Central memory CD8-positive, alpha-beta T cell (primary cell): ENCODE results near the gene BPIFB6.

ENCODE experiments used
- ATAC-seq: fragments of 150-1000 bp; cut with Tn5 transposase; replicated peaks from 2 replicates; pipeline ENCODE4 v1.10.0; 2022; ENCODE audit warnings: mild to moderate bottlenecking, moderate FRiP score, moderate number of reproducible peaks; ENCODE audit not compliant: poor library complexity, severe bottlenecking; ENCODE audit errors: extremely low read depth
- DNase-seq, 2 donors: peaks; one replicate each; pipeline ENCODE4 v3.0.0; 2021; ENCODE audit warnings: low spot score in 2 of 2
- H3K27ac Mint-ChIP-seq: one replicate; pipeline ENCODE4 v1.8.0; 2022; ENCODE audit warnings: low read depth, mild to moderate bottlenecking, moderate library complexity, mixed read lengths
- H3K27me3 Mint-ChIP-seq: one replicate; pipeline ENCODE4 v1.8.0; 2022; ENCODE audit warnings: mixed read lengths
- H3K36me3 Mint-ChIP-seq: one replicate; pipeline ENCODE4 v1.8.0; 2022; ENCODE audit warnings: mild to moderate bottlenecking, moderate library complexity, mixed read lengths; ENCODE audit not compliant: insufficient read depth
- H3K4me1 Mint-ChIP-seq: one replicate; pipeline ENCODE4 v1.8.0; 2022; ENCODE audit warnings: mixed read lengths
- H3K4me3 Mint-ChIP-seq: one replicate; pipeline ENCODE4 v1.8.0; 2022; ENCODE audit warnings: mild to moderate bottlenecking, moderate library complexity, mixed read lengths
- H3K9me3 Mint-ChIP-seq: one replicate; pipeline ENCODE4 v1.8.0; 2022; ENCODE audit warnings: mixed read lengths

Gene BPIFB6

DNA sequence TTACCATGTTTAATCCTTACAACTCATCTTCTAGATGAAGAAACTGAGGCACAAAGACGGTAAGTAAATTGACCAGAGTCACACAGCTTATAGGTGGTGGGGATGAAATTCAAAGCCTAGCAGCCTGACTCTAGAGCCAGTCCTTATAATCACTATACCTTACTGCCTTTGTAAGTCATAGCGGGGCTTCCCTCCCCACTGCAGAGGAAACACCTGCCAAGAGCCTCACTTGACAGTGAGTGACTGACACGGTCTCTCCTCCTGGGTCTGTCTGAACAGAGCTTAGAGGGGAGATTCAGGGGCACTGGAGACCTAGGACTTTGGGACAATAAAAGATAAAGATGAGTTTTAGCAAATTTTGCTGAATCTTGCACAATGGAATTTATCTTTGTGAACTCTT lies 40.1 kb upstream of the BPIFB6 start:
- ATAC-seq: no peak
- Mint-ChIP-seq H3K27ac (no peak overlapping the region), H3K36me3 (no peaks in the 10 kb centered on the region), H3K4me3 (no peak overlapping the region), H3K9me3 (peaks cover 5% of the 10 kb centered on the region), H3K4me1 (peaks cover 5% of the 10 kb centered on the region), H3K27me3 (no peaks in the 10 kb centered on the region)
- DNase-seq: no peak

DNA sequence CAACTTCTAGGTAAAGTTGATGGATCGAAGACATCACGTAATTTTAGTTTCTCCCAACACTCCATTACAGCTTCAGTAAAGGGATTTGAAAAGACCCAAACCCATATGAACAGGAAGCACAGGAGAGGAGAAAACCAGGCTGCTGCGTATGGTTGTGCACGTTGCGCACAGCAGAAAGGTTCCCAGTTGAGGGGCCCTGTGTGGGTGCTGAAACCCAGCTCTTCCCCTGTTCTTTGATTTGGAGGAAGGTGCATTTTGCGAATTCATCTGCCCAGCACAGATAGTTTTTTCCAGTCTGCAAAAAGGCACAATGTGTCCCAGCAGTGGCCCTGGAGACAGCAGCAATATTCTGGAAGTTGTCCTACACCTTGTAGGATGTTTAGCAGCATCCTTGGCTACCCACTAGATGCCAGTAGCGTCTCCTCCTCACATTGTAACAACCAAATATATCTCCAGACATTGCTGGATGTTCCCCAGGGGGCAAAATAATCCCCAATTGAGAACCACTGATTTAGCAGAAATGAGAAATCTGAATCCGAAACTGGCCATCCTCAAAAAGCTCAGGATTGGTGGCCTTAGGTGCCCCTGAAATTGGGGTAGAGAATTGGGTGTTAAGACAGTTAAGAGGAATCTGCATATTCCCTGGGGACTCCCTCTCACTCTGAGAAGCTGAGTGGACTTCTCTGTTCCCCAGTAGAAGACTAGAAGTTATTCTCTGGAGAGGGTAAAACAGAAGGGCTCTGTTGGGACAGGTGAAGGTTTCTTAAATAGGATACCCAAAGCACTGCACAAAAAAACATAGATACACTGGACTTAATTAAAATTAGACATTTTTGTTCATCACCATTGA lies 39.4 kb upstream of the BPIFB6 start:
- H3K27me3 Mint-ChIP-seq: no peaks in the 10 kb centered on the region
- ATAC-seq (no peak), DNase-seq (no peak)
- peaks cover 5% of the 10 kb centered on the region for H3K4me1 Mint-ChIP-seq
- H3K36me3 Mint-ChIP-seq: no peaks in the 10 kb centered on the region
- no peak overlapping the region for H3K27ac Mint-ChIP-seq
- H3K4me3 Mint-ChIP-seq: no peak overlapping the region
- peaks cover 5% of the 10 kb centered on the region for H3K9me3 Mint-ChIP-seq

DNA sequence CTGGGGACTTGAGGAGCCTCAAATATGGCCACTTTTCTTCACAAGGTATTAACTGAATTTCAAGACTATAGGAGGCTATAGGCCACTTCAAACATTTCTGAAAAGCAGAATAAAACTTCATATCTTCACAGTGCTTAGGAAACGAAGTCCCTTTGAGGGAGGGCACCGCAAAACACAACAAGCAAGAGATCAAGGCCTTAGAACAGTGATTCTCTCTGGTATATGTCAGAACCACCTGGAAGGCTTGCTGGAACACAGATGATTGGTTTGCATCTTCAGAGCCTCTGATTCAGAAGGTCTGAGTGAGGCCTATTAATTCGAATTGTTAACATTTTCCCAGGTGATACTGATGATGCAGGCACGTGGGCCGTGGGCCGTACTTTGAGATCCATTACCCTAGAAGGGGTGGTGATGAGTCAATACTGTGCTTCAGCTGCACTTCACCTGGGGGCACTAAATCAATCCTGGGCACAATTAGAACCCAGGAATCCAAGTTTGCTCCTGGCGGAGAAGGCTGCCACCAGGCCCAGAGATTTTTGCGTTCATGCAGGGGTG lies 37.9 kb upstream of the BPIFB6 start:
- no peaks in the 10 kb centered on the region for H3K27me3 Mint-ChIP-seq
- no peak for DNase-seq
- peaks cover 5% of the 10 kb centered on the region for H3K9me3 Mint-ChIP-seq
- no peaks in the 10 kb centered on the region for H3K36me3 Mint-ChIP-seq
- peaks cover 9% of the 10 kb centered on the region for H3K4me1 Mint-ChIP-seq
- H3K27ac Mint-ChIP-seq: no peak overlapping the region
- ATAC-seq: no peak
- no peak overlapping the region for H3K4me3 Mint-ChIP-seq

DNA sequence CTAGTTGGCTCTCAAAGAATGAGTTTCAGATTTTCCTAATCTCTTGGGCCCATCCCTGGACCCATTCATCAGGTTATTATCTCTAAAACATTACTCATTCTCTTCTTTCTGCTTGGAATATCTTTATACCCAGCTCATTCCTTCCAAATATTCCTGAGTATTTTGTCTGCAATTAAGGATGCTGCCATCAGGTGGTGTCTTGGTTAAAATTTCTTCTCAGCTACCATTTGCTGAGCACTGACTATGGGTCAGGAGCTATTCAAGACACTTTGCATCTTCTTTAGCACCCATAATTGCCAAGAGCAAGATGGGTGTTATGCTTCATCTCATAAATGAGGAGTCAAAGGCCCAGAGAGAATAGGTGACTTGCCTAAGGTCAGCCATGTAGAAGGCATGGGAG lies 35.6 kb upstream of the BPIFB6 start:
- Mint-ChIP-seq H3K36me3 (no peaks in the 10 kb centered on the region), H3K4me3 (no peak overlapping the region), H3K4me1 (peaks cover 9% of the 10 kb centered on the region), H3K27ac (no peak overlapping the region), H3K9me3 (peaks cover 5% of the 10 kb centered on the region), H3K27me3 (no peaks in the 10 kb centered on the region)
- DNase-seq: no peak
- ATAC-seq: no peak

DNA sequence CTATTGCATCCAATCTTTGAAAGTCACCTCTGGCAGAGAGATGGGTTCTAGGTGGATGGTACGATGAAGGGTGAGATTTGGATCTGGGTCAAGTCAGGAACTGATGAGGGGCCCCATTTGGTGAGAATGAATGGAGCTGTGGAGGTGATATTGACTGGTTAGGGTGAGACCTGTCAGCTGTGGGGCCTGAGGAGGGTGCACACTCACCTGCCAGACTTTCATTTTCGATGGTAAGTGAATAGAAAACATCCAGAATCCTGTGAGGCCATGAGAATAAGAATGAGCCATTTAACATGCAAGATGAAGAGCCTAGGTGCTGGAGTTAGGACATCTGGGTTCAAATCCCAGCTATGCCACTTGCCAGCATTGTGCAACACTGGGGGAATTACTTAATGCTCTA lies 34.0 kb upstream of the BPIFB6 start:
- ATAC-seq: no peak
- Mint-ChIP-seq H3K4me1 (peaks cover 4% of the 10 kb centered on the region), H3K27ac (no peak overlapping the region), H3K9me3 (peaks cover 5% of the 10 kb centered on the region), H3K27me3 (no peaks in the 10 kb centered on the region), H3K36me3 (no peaks in the 10 kb centered on the region), H3K4me3 (no peak overlapping the region)
- no peak for DNase-seq

DNA sequence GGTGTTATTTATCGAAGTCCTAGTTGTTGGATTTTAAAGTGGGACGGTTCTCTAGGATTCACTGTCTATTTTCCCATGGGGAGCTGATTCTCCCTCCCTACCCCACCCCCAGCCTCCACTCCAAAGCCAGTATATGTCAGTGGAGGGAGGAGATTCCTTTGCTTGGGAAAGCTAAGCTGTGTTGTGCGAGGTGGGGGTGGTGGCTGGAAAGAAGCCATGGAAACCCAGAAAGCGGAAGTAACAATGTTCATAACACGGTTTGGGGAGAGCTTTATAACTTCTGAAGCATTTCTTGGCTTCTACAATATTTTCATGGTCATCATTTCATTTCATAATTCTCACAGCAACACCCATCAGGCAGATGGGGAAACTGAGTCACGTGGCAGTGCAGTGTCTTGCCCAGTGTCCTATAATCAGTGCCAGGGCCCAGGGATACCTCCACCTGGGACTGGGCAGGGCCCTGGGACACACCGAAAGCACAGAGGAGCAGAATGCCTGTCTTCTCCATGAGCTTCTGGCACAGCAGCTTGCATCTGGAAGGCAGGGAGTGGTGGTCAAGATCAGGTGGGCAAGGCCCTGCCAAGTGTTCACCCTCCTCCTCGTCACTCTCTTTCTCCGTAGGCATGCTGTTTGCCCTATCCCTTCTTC lies 31.7 kb upstream of the BPIFB6 start:
- peaks cover 4% of the 10 kb centered on the region for H3K9me3 Mint-ChIP-seq
- no peaks in the 10 kb centered on the region for H3K27me3 Mint-ChIP-seq
- no peaks in the 10 kb centered on the region for H3K36me3 Mint-ChIP-seq
- H3K4me1 Mint-ChIP-seq: peaks cover 4% of the 10 kb centered on the region
- no peak for ATAC-seq
- DNase-seq: no peak
- H3K4me3 Mint-ChIP-seq: no peak overlapping the region
- no peak overlapping the region for H3K27ac Mint-ChIP-seq

DNA sequence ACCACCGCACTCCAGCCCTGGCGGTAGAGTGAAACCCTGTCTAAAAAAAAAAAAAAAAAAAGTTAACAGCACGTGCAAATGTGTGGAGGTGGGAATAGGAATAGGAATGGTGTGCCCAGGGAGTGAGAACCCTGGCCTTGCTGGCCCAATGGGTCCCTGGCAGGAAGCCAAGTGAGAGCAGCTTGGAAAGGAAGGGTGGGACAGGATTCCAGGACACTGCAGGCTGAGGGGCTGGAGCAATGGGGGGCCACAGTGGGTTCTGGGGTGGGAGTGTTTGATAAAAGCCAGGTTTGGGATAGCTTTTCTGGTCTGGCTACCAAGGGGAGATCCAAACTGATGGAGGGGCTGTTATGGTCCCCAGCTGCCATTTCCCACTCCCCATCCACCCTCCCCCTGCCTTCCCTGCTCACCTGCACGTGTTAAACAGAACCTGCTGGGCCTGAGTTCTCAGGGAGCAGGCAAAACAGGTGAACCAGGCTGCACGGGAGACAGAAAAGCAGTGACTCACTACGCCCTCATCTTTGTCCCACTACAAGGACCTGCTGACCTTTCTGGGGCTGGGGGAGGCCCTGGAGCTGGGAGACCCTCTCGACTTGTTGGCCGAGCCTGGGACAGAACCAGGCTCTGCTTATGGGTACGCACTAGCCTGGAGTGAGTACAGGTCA lies 30.5 kb upstream of the BPIFB6 start:
- Mint-ChIP-seq H3K27ac (no peak overlapping the region), H3K4me1 (peaks cover 9% of the 10 kb centered on the region), H3K9me3 (peaks cover 6% of the 10 kb centered on the region), H3K27me3 (no peaks in the 10 kb centered on the region), H3K4me3 (no peak overlapping the region), H3K36me3 (no peaks in the 10 kb centered on the region)
- DNase-seq (no peak), ATAC-seq (no peak)

DNA sequence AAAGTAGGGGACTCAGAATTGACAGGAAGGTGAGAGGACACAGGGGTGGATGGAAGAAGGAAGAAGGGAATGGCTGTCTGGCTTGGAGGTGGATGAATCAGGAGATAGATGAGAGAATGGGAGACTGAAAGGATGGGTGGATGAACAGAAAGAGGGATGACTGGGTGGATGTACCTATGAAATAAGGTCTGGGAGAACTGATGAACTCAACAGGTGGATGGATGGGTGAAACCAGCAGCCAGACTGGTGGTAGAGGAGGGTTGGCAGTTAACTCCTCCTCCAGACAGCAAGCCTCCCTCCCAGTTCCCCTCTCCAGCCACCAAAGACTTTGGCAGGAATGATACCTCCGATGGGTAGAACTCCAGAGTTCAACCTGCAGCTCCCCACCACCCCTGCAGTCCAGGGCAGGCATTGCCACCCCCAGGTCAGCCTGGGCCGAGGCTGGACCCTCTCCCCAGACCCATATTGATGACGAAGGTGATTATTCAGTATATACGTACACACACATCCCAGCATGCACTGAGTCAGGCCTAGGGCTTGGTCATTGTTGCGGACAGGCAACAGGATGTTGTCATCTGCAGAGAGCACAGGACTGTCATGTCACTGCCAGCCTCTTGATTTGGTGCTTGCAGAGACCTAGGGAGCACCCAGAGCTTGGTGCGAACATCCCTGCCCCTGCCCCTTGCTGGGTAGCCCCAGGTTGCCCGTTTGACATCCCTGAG lies 29.2 kb upstream of the BPIFB6 start:
- Mint-ChIP-seq H3K4me3 (no peak overlapping the region), H3K4me1 (peaks cover 9% of the 10 kb centered on the region), H3K36me3 (no peaks in the 10 kb centered on the region), H3K27me3 (no peaks in the 10 kb centered on the region), H3K9me3 (peaks cover 6% of the 10 kb centered on the region), H3K27ac (peak overlapping the region; percentile 5)
- ATAC-seq (no peak), DNase-seq (no peak)

DNA sequence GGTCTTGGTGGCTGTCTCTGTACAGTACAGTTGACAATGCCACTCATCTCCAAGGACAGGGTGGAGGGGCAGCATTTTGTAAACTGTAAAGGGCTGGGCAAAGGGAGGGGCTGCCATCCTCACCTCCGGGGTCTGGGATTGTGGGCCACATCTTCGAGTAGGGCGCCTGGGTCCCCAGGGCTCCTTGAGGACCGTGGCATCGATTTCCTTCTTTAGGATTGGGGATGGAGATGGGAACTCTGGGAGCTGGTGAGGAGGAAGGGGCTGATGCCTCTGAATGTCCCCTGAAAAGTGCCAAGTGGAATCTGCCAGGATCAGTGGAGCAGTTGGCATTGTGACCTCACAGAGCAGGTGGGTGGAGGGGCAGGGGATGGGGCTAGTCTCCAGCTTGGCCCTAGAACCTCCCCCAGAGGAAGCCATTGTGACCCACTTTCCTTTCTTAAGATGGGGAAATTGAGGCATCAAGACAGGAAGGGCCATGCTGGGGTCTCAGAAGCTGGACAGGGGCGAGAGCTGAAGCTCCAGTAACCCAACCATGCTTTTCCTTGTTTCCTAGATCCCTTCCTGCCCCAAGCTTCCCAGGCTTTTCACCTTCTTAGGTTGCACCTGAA lies 27.2 kb upstream of the BPIFB6 start, which contains the start of gene SUN5:
Gene SUN5 (minus strand): TSS at position 293 of the 611 bp plus-strand sequence. CDS start 93 bp downstream, at position 200.
- Mint-ChIP-seq H3K27ac (no peak within 1 kb of the TSS), H3K4me3 (no peak within 1 kb of the TSS), H3K27me3 (no peaks in the 10 kb centered on the region), H3K4me1 (peaks cover 5% of the 10 kb centered on the region), H3K9me3 (peaks cover 6% of the 10 kb centered on the region), H3K36me3 (no peaks in the 10 kb centered on the region)
- no peak for ATAC-seq
- no peak for DNase-seq

DNA sequence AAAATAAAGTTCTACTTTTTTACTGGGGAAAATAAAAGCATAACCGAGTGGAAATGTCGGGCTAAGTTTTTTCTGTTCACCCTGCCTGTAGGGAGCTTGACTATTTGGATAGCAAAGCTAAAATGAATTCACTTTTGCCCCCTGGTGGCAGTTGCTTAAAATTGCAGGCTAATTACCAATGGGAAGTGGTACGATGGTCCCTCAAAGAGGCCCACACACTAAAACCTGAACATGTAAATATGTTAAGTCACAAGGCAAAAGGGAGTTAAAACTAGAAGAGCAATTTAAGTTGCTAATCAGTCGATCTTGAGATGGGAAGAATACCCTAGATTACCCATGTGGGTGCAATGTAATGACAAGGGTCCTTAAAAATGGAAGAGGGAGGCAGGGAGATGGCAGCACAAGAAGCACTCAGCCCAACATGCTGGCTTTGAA lies 26.3 kb upstream of the BPIFB6 start:
- ATAC-seq (no peak), DNase-seq (no peak)
- peaks cover 6% of the 10 kb centered on the region for H3K9me3 Mint-ChIP-seq
- H3K36me3 Mint-ChIP-seq: no peaks in the 10 kb centered on the region
- peaks cover 5% of the 10 kb centered on the region for H3K4me1 Mint-ChIP-seq
- H3K27ac Mint-ChIP-seq: no peak overlapping the region
- no peaks in the 10 kb centered on the region for H3K27me3 Mint-ChIP-seq
- H3K4me3 Mint-ChIP-seq: no peak overlapping the region

DNA sequence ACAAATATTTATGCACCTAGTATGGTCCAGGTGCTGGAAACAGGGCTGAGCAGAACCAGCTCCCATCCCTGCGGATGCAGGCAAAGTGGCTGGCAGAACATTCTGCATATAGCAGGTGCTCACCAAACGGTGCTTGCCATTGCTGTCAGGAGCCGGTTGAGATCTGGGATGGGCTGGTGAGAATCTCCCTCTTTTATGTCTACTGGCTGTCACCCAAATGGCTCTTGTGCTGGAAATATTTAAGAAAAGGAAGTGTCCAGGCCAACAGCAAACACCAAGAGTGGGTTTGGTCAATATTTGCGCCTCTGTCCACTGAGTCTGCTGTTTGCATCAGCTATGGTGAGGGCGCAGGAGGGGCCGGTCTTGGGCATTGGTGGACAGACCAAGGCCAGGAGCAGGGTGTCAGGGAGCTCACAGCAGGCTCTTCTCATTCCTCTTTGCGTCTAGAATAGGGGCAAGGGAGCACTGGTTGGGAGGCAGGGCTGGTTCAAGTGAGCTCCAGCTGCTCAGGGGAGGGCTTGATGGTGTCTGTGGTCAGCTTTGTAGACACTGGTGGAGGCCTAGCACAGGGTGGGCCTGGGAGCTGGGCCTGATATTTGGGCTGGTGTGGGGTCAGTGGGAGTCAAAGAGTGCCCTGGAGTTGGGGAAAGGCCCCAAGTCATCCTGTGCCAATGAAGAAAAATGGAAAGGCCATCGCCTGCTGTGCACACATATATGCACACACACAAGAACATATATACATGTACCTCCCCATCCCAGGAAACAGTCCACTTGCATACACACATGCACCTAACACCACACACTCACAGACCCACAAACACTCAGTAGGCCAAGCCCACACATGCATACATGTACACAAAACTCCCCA lies 25.3 kb upstream of the BPIFB6 start:
- no peak for ATAC-seq
- Mint-ChIP-seq H3K36me3 (no peaks in the 10 kb centered on the region), H3K27me3 (no peaks in the 10 kb centered on the region), H3K9me3 (peaks cover 6% of the 10 kb centered on the region), H3K4me3 (no peak overlapping the region), H3K27ac (no peak overlapping the region), H3K4me1 (peaks cover 5% of the 10 kb centered on the region)
- DNase-seq: no peak
